ENCODE data around the gene LMBR1. TPM values are rescaled to one million over a fixed set of nuclear protein-coding genes. Genes with fewer than 3 reads are reported as not detected.
A peak's percentile ranks its signal among the peaks of the same experiment; 100 is the strongest.

LMBR1 gene
- total and polyA plus RNA-seq, 2 of the 13 experiments (the other 11 are each of a cell fraction or from before 2014, with no cell fraction given) = 20.9 to 39.6 TPM

DNA sequence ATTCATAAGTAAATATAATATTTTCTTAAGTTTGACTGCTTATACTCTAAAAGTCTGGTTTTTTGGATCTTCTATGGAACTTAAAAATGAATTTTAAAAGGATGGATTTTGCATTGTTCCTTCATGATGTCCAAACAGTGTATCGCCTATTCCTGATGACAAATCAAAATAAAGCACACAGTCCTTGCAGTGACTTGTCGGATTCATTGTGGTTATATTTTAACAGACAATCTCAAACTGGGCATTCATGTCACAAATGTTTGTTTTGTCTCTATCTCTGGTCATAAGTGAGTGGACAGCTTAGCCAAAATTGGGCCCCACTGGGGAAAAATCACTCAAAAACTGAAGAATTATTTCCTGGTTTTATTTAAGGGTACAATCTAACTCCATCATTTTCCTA is 74.8 kb downstream of the LMBR1 start (continued):
- TF ChIP-seq, protein P1, sequence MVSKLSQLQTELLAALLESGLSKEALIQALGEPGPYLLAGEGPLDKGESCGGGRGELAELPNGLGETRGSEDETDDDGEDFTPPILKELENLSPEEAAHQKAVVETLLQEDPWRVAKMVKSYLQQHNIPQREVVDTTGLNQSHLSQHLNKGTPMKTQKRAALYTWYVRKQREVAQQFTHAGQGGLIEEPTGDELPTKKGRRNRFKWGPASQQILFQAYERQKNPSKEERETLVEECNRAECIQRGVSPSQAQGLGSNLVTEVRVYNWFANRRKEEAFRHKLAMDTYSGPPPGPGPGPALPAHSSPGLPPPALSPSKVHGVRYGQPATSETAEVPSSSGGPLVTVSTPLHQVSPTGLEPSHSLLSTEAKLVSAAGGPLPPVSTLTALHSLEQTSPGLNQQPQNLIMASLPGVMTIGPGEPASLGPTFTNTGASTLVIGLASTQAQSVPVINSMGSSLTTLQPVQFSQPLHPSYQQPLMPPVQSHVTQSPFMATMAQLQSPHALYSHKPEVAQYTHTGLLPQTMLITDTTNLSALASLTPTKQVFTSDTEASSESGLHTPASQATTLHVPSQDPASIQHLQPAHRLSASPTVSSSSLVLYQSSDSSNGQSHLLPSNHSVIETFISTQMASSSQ (IDR thresholded peaks at IDR 0.05; ENCODE audit: low read depth) = peak; percentile 40; the same call in 1 of the 2 replicates
- TF ChIP-seq, protein P1 (CRISPR knock-in tag; IDR thresholded peaks at IDR 0.05; ENCODE audit: borderline replicate concordance) = peak; percentile 30; the same call in 1 of the 2 replicates
- TF ChIP-seq ZNF549 (CRISPR knock-in tag; IDR thresholded peaks at IDR 0.05) = no peak
- 0 out of 4 replicates have a peak, but pooled peaks of 1 of the 2 experiments have one; percentile 2 for TF ChIP-seq MAFK (conservative IDR thresholded peaks at IDR 0.05 in 1 of 2, IDR thresholded peaks at IDR 0.05 in 1 of 2; ENCODE audit: low read length in 2 of 2)
- TF ChIP-seq REL (CRISPR knock-in tag; conservative IDR thresholded peaks at IDR 0.05) = no peak
- TF ChIP-seq SAP130 (CRISPR knock-in tag; IDR thresholded peaks at IDR 0.05; ENCODE audit: low read depth) = peak; percentile 18; the same call in 1 of the 2 replicates

DNA sequence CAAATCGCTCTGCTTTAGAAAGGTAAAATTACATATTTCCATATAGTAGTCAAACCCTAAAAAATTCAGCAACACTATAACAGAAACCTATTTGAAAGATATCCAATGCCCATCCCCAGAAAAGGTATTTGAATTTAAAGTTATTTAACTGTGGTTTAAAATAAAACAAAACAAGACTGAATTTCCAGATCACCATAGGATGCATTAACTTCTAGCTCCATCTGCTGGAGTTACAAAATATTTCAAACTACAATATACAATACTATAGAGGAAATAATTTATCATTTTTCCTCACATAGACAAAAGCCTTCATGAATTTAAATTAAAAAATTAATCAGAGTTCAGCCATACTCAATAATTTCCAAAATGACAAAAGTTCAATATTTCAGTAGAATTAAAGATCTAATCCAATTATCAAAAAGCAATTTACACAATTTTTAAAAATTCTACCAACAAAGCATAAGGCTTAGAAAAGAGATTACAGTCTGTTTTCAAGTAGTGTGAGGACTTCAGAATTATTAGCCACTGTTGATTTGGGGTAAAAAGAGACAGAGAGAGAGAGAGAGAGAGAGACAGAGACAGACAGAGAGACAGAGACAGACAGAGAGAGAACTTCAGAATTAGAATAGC is 75.9 kb downstream of the LMBR1 start:
- ChIA-PET POLR2A (no interaction called here), CTCF (ENCODE audit: low intra/inter-chr PET ratio, low total read pairs) (interaction anchor here (0.7 to 1.8 kb wide), 3 partner anchors 167 to 1020 kb away, joined by 3 to 6 read pairs (median 3); no protein-coding TSS in a partner anchor)
- Histone ChIP-seq H3K36me3 (replicated peaks in 1 of 2; ENCODE audit: control insufficient read depth in 1 of 2, insufficient read depth in 2 of 2, low read length in 2 of 2) (peaks cover 2 to 7% of the 10 kb centered on the region in 2 experiments; a peak in 1 of 5 replicates), H3K4me3 (replicated peaks in 1 of 3; ENCODE audit: insufficient read depth in 1 of 3, low read depth in 2 of 3, low read length in 3 of 3) (no peak overlapping the region), H3K9me3 (ENCODE audit: low read length) (no peaks in the 10 kb centered on the region), H2AFZ (ENCODE audit: low read length) (no peak overlapping the region), H3K27me3 (ENCODE audit: control insufficient read depth in 1 of 2, insufficient read depth in 2 of 2, low read length in 2 of 2) (no peaks in the 10 kb centered on the region), H3K79me2 (ENCODE audit: insufficient read depth, low read length) (no peaks in the 10 kb centered on the region), H3K4me1 (ENCODE audit: insufficient read depth, low read length) (peaks cover 21% of the 10 kb centered on the region), H3K27ac (ENCODE audit: extremely low read length, insufficient read depth, low read length) (no peak overlapping the region), H3K9ac (ENCODE audit: insufficient read depth, low read depth, low read length) (no peak overlapping the region), H3K4me2 (ENCODE audit: low read depth, low read length) (no peak overlapping the region), H4K20me1 (ENCODE audit: insufficient read depth, low read length) (no peaks in the 10 kb centered on the region)
- 99% methylated on average over 1 of the region's 1 CpG for WGBS (ENCODE audit: low lambda C conversion rate)
- ATAC-seq (no peak), FAIRE-seq (peak; percentile 30), DNase-seq (ENCODE audit: low spot score) (peak; percentile 10)
- BruUV-seq (replicated peaks) = no TSS peak
- in situ Hi-C loops (cut with HindIII; ENCODE audit: extremely low pct_ligation_motif_present, low pct_unique_long_range_greater_than_20kb) (loop anchor here (5.0 kb wide), 1 partner anchor 1020 kb away; no protein-coding TSS in a partner anchor), intact Hi-C loops (cut with micrococcal nuclease; ENCODE audit: unreplicated experiment) (loop anchor here (2.0 to 5.0 kb wide), 3 partner anchors 166 to 1020 kb away; partner anchors contain the start of gene SHH)
- TF ChIP-seq STAG1 (CRISPR knock-in tag; IDR thresholded peaks at IDR 0.05) = peak; percentile 69
- TF ChIP-seq, protein P2, sequence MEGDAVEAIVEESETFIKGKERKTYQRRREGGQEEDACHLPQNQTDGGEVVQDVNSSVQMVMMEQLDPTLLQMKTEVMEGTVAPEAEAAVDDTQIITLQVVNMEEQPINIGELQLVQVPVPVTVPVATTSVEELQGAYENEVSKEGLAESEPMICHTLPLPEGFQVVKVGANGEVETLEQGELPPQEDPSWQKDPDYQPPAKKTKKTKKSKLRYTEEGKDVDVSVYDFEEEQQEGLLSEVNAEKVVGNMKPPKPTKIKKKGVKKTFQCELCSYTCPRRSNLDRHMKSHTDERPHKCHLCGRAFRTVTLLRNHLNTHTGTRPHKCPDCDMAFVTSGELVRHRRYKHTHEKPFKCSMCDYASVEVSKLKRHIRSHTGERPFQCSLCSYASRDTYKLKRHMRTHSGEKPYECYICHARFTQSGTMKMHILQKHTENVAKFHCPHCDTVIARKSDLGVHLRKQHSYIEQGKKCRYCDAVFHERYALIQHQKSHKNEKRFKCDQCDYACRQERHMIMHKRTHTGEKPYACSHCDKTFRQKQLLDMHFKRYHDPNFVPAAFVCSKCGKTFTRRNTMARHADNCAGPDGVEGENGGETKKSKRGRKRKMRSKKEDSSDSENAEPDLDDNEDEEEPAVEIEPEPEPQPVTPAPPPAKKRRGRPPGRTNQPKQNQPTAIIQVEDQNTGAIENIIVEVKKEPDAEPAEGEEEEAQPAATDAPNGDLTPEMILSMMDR (CRISPR knock-in tag; IDR thresholded peaks at IDR 0.05) = peak; percentile 41
- no peak for TF ChIP-seq BORCS8-MEF2B (CRISPR knock-in tag; IDR thresholded peaks at IDR 0.05)
- TF ChIP-seq, protein P3, sequence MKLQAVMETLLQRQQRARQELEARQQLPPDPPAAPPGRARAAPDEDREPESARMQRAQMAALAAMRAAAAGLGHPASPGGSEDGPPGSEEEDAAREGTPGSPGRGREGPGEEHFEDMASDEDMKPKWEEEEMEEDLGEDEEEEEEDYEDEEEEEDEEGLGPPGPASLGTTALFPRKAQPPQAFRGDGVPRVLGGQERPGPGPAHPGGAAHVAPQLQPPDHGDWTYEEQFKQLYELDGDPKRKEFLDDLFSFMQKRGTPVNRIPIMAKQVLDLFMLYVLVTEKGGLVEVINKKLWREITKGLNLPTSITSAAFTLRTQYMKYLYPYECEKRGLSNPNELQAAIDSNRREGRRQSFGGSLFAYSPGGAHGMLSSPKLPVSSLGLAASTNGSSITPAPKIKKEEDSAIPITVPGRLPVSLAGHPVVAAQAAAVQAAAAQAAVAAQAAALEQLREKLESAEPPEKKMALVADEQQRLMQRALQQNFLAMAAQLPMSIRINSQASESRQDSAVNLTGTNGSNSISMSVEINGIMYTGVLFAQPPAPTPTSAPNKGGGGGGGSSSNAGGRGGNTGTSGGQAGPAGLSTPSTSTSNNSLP (IDR thresholded peaks at IDR 0.05; ENCODE audit: low read depth, low read length) = peak; percentile 10; the same call in 1 of the 2 replicates
- TF ChIP-seq SMC3 (IDR thresholded peaks at IDR 0.05; ENCODE audit: low read length) = 0 out of 2 replicates have a peak, but pooled peaks have one; percentile 26

Measured in HepG2 (cell line).